GM21367 (cell line): Measurements from ENCODE around the gene BMAL1.

Experiments
- ATAC-seq: cut with Tn5 transposase; IDR thresholded peaks from one replicate; pipeline ENCODE4 v1.9.1; 2021; ENCODE audit not compliant: unreplicated experiment

The BMAL1 gene

DNA sequence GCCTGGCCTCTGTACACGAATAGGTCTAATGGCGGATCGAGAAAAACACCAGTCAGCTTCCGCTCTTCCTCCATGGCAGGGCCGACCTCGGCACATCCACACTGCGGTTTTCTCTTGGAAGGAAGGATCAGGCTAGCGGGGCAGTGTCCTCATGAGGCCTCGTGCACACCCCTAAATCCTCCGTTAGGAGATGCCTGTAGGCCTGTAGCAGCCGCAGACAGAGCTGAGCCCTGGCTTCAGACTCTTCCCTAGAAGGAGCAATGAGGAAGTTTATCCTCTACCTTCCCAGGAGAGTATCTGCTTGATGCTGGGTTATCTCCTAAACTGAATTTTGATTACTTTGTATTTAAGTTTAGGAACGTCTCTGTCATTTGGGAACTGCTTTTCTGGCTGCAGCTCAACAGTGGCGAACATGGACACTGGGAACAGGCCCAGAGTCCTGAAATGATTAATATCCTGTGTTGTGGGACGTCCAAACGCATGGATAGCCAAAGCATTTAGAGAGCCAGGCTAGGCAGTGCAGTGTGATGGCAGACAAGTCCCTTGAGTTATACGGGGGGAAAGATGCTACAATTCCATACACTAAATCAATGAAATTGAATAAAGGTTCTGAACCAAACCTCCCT, 16.5 kb upstream of the BMAL1 start:
- ATAC-seq = no peak

DNA sequence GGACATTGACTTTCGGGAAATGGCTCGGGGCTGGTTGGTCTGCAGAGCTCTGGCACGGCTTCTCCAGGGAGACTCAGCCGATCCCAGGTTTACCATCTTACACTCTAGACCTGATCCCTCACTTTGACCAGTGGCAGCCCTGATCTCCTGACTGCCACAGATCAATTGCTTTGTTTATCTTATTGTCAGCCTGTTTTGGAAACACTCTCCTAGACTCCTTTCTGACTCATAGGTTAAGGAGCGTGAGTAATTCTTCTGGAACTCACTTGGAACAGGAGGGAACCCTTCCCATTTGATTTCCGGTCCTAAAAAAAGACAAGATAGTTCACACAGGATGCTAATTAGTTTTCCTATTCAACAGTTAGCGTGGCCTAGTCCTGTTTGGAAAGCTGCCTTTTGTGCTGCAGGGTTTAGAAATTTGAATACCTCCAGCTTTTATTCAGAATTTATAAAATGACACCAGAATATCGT, 16.0 kb upstream of the BMAL1 start:
- no peak for ATAC-seq

DNA sequence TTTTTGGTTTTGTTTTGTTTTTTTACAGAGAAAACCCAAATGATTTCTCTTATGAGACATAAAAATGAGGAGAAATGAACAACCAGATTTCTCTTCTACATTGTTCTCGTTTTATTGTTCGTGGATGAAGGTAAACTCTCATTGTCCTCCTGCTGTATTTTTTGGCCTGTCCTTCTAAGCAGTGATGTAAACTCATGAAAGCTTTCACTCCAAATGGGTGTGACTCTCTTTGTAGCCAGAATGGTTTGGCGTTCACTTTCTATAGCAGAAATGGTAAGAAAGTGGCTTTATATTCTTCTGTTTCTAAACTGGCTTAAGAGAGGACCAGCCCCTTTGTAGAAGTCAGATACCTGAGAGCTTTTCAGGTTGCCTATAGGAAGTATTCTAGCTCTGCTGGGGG, 15.5 kb upstream of the BMAL1 start:
- ATAC-seq = no peak

DNA sequence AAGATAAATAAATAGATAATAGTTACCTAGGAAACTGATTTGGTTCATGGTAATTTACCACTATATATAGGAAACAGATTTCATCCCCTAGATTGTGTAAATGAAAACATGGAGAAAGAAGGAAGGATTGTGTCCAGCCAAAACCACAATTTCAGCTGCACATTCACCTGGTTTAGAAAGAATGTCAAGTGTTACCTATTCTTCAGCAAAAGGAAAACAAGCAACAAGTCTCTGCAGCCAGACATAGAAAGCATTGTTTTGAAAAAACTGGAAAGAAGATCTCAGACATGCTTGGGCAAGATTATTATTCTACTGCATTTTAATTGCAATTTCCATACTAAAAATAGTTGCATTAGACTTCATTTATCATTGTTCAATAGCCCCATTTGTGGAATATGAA, 8.8 kb upstream of the BMAL1 start:
- no peak for ATAC-seq

DNA sequence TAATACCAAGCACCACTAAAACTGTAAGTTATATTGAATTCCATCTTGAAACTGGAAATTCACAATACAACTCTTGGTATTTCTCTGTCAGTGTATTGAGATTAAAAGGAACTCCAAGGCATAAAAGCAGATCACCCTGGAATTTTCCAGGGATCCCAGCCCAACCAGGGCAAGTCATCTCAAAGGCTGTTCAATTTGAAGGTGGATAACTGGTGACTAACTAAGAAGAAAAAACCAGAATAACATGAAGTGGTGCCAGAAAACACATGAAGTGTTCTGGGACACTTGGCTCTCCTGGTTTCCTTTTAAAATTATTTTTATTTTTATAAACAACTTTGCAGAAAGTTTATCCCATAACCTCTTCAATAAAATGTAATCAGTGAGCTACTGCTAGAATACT, 7.8 kb upstream of the BMAL1 start:
- no peak for ATAC-seq

DNA sequence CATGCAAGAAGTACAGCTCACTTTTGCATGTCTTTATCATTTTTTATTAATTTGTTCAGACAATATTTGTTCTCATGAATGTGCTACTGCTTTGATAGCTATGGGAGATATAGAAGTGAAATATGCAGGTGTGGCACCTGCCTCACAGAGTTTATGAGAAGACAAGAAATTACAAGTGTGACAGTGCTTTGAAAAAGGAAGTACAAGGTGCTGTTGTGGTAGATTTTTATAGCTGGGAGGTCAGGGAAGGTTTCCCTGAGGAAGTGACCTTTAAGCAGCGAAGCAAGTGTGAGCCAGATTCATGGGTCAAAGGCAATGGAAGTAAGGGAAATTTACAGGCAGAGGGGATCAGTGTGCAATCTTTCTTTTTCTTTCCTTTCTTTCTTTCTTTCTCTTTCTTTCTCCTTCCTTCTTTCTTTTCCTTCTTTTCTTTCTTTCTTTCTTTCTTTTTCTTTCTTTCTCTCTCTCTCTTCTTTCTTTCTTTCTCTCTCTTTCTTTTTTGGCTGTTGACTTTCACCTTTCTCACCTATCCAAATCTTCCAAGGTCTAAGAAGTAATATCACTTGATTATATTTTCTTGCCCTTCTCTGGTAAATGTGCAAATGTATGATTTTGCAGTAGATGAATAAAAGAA, 6.4 kb upstream of the BMAL1 start:
- ATAC-seq = no peak

DNA sequence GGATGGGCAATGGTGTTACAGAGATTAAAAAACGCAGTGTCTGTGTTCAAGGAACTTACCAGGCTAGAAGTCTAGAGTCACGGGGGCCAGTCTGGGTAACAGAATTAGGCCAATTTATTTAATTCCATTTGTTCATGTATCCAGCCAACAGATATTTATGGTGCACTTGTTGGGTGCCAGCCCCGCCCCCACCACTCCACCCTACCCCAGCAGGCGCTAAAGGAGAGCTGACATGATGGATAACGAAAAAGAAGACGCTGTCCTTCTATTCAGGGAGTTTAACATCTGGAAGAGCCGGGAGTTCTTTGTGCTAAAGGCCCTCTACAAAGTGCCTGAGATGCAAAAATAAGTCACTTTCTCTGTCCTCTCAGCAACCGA, 1.1 kb upstream of the BMAL1 start:
- ATAC-seq = no peak

DNA sequence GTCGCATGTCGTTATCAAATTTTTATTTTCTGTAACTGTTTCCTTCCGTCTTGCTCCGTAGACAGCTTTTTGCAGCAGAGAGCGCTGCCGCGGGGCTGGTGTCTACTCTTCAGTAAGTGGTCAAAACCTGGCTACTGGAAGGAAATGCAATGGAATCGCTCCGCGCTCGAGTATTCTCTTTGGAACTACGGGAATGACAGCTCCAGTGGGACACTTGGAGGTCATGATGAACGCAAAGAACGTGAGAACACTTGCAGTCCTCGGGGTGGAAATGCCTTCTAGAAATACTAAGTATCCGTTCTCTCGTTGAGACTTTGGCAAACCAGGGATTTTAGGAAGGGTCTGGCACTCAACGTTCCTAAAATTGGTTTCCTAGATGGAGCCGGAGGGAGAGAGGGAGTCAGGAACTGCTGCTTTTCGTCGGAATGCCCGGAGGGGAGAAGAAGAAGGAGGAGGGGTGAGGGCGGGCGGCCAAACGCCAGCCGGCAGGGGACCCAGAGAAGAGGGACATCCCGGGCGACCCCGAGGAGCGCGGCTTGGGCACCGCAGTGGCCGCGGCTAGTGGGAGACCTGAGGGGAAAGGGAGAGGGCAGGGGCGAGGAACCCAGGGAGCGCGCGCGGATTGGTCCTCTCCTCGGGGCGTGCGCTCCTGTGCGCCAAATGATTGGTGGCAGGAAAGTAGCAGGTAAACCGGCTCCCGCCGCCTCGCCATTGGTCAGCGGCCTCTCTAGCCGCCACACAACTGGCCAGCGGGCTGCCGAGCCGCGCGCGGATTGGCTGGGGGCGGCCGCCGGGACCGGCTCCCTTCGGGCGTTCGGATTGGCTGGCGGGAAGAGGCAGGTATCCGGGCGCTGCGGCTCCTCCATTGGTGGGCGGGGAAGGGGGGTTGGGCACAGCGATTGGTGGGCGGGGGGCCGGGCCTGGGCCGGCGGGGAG, 490 bp upstream of the BMAL1 start:
- peak; percentile 90 for ATAC-seq

DNA sequence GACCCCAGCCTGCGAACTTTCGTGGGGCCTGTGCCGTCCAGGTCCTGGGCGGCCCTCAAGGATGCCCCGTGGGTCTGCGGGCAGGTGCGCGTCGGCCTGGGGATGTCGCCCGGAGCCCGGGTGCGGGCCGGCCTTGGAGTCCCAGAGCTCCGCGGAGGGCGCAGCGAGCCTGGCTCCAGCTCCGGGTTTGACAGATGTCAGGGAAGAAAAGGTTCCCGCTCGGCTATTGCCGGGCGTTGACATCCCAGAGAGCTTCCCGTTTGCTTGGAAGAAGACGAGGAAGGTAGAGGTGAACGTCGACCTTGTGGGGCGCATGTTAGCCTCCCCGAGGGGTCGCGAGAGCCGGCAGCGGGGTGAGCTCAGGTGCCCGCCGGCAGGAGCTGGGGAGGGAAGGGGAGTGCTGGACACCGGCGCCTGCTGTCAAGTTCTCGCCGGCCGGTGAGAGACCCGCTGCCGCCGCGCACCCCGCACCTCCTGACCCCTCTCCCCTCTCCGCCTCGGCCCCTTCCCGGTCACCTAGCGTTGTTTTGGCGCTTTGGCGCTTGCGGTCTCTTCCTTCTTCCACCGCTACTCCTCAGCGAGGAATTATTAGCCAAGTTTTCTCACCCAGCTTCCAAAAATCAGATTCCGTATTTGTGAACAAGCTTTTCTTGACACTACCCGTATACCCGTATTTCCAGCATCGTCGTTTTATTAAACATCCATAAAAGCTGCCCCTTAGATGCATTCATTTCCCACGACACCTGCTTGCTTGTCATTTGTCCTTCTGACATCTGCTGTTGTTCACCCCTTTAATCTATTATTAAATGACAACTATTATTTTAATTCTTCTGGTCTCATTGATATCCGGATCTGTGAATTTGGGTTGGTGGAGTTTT, 1.3 kb downstream of the BMAL1 start:
- peak; percentile 0 for ATAC-seq

DNA sequence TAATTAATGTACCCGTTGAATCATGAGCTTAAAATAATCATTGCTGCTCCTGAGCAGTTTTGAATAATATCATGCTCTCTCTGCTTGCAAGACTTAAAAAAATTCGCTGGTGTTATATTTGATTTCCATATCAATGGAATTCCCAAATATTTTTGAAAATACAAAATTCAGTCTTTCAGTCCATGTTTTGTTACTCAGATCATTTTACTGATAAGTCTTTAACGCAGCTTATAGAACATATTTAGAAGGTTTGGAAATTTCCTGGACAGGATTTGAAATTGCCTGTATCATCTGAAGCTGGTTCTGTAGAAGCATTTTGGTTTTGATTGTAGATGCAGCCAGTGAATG, 1.9 kb downstream of the BMAL1 start:
- ATAC-seq = no peak

DNA sequence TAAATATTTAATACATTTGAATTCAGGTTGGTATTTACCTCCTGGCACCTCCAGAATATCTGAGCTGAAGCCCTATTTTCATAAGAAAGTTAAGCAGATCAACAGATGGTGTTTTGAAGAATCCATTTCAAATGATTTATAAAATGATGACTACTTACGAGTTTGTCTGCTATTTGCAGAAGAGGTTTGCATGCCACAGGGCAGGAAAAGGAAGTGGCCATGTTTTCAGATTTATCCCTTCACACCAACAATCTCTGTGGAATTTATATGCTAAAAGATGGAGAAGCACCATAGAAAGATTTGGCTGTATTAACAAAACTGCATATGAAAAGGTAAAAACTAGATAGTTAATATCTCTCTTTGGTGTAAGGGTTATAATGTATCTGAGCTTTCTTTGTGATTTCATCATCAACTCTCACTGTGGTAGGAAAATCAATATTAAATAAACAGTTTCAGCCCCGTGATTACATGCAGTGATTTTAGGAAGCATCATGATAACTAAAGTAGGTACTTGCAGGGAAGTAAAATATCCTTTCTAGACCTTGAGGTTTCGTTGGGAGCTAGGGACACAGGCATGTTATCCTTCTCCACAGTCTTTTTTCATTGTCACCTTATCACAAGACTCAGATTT, 2.6 kb downstream of the BMAL1 start:
- no peak for ATAC-seq

DNA sequence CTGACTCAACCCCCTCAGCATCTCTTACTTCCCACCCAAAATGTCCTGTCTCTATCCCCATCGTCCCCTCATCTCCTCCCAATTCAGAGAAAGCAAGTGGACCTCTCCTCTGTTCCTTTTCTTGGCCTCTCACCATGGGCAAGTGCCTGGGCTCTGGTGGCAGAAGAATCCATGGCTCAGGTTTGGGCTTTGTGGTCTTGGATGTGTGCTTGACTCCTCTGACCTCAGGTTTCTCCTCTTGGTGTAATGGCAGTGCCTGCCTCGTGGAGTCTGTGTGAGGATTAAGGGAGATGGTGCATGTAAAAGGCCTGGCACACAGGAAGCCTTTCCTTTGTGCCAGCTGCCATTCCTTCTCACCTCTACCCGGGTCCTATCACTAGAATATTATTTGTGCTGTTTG, 3.2 kb downstream of the BMAL1 start:
- ATAC-seq = no peak

DNA sequence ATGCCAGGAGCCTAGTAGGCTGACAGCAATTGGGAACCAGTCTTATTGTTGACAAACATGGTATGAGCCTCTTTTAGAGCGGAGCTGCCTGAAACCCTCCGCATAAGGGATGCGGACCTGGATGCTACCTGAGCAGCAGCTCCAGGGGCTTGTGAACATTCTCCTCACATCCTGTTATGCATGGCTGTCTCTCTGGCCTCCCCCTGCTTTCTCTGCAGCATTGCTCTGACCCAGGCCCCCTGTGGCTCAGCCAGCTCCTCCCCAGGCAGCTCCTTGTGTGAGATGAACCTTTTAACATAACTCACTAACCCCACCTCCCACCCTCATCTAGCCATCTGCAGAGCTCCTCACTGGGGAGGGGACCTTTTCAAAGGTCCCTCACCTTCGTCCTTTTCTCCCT, 6.0 kb downstream of the BMAL1 start:
- no peak for ATAC-seq

DNA sequence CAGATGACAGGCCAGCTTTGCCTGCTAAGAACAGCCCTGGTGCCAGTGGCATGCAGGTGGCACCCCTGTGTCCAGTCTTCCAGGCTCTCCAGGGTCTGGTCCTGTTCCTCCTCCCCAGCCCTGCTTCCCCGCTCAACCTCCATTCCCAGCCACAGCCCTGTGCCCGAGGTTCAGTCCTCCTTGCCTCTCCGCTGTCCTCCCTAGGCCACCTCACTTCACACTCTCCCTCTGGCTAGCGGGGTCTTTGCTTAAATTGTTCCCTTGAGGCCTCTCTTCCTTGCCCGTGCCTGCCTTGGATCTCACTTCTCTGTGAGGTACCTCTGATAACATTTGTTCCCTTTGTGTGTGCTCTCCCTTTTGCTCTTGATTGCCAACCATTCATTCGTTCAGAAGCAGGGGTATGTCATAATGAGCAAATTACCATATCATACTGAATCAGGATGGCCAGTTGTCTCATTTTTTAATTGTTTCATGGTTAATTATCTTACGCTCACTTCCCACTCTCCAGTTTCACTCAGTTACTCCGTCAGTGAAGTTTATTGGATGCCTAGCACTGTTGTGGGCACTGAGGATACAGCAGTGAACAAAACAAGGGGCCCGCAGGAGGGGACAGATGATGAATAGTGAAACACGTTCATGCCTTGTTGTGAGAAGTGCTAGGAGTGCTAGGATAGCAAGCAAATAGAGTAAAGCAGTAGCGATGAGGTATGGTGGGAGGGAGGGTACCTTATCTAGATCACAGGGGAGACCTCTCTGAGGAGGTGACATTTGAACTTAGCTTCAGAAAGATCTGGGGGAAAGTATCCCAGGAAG, 7.4 kb downstream of the BMAL1 start:
- no peak for ATAC-seq

DNA sequence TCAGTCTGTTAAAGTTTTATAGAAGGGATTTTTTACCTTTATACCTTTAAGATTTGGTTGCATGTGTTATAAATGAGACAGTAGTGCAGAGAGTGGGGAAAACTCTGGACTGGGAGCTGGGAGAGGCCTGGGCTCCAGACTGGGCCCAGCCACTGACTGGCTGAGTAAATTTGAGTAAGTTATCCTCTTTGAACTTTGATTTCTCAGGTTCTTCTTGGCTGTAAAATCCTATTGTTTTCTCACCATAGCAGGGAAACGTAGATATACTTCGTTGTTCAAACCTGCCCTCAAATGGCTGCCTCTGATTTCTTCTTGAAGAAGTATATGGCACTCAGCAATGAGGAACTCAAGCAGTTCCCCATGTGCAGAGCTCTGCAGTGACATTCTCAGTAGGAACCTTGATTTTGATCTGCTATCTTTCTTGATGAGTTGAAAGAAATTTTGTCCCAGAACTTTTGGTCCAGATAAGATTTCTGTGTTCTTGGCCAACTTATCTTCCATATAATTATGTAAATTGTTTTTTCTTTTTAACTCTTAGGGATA, 8.8 kb downstream of the BMAL1 start:
- ATAC-seq = no peak

DNA sequence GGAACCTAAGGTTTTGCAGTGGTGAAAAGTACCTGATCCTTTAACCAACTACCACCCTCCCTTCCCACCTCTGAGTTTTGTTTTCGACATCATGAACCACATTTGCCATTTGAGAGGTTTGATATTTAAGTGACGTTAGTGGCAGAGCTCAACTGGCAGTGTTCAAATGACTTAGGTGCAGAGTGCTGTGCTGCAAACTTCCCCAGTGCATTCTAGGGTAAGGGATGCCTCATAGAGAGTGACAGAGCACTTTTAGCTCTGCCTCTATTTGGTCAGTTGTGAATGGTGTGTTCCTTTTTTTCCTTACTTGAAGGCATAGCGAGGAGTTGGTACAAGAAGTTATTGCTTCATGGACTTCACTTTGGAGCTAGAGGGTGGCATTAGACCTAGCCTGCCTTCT, 9.4 kb downstream of the BMAL1 start:
- no peak for ATAC-seq

DNA sequence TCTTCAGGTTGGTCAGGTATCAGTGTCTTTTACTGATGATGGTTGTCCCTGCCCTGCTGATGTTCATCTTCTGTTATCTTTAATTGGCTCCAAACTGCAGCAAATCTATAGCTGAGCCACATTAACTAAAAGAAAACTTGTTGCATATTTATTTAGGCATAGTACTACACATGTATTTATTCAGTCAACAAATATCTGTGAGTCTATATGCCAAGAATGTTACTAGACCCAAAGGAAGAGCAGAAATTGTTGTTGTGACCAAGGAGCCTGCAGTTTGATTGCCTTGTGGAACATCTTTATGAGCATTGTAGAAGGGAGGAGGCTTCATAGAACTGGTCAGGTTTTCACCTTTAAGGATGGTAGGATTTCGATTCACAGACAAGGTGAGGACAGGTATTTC, 10.1 kb downstream of the BMAL1 start:
- no peak for ATAC-seq

DNA sequence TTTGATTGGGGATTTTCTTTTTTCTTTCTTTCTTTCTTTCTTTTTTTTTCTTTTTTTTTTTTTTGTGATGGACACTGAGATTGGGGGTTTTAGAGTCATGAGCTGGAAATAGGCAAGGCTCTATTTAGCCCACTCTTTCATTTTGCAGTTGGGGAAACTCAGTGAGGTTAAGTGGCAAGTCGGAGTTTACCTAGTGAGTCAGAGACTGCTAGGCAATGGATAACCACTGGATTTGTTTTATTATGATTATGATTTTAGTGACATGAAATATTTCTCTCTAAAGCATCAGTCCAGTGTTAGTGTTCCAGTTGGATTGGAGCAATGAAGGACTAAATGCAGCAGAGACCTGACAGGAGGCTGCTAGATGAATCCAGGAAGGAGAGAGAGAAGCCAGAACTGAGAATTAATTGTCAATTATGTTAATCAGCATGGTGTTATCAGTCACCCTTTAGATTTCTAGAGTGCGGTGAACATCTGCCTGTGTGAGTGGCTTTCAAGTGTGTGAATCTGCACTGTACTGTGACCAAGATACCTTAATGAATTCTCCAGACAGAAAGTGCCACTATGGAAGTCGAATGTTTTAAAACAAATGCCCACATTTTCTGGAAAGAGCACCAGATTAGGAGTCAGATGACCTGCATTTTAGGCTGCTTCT, 10.9 kb downstream of the BMAL1 start:
- ATAC-seq = no peak

DNA sequence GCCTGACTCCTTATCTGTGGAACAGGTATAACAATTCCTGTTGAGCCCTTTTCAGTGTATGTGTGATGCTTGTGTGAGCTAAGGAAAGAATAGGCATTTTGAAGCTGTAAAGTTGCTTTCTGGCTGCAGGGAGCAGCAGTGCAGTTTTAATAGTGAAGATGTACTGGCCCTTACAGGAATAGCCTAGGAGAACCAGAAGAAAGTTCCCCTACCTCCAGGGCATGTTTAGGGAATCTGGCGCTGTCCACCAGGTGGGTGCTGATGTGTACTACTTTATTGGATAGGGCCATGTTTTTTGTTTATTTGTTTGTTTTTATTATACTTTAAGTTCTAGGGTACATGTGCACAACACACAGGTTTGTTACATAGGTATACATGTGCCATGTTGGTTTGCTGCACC, 11.5 kb downstream of the BMAL1 start:
- no peak for ATAC-seq
